IMR-90 (cell line): ENCODE results near the gene CCDC194. TPM values are rescaled to one million over a fixed set of nuclear protein-coding genes. Genes with fewer than 3 reads are reported as not detected.

Experiments used
- ATAC-seq: fragments of 200-7000 bp; cut with Tn5 transposase; 2 replicates; pipeline ENCODE4 v1.9.1; 2020; ENCODE audit warnings: low read depth, mild to moderate bottlenecking, moderate library complexity
- BruUV-seq: library from RNA; stranded (reverse); fragments of 400-500 nt; replicated peaks from 2 replicates; lab custom pipeline; 2021; lab: Mats Ljungman, UMichigan
- CTCF ChIA-PET: fragments of 300-600 bp; formaldehyde crosslinking; extraction: SDS; loops from one replicate; lab custom pipeline; 2021; ENCODE audit warnings: antibody characterized with exemption; lab: Yijun Ruan, JAX
- POLR2A ChIA-PET: fragments of 300-600 bp; sonication (Branson Sonifier 250); formaldehyde crosslinking; loops from one replicate; lab custom pipeline; 2022; ENCODE audit warnings: antibody characterized with exemption; ENCODE audit not compliant: unreplicated experiment; lab: Charles Lee
- DNase-seq: peaks from one replicate; pipeline ENCODE4 v3.0.0; 2013
- H2AFZ ChIP-seq: replicated peaks from 2 replicates; pipeline ENCODE3; 2013; ENCODE audit warnings: low read length, mild to moderate bottlenecking; ENCODE audit not compliant: poor library complexity
- H2AK5ac ChIP-seq: 2 replicates; pipeline ENCODE4 v1.6.1; 2013; ENCODE audit warnings: low read depth, low read length, inconsistent platforms
- H2AK9ac ChIP-seq: replicated peaks from 2 replicates; pipeline ENCODE3; 2013; ENCODE audit warnings: mild to moderate bottlenecking, low read depth, low read length, moderate library complexity; ENCODE audit not compliant: poor library complexity
- H2BK120ac ChIP-seq: 2 replicates; pipeline ENCODE4 v1.6.1; 2013; ENCODE audit warnings: low read depth, low read length, inconsistent platforms
- H2BK15ac ChIP-seq: 3 replicates; pipeline ENCODE4 v1.6.1; 2013; ENCODE audit warnings: low read depth, low read length, inconsistent platforms
- H2BK20ac ChIP-seq: 2 replicates; pipeline ENCODE4 v1.6.1; 2013; ENCODE audit warnings: low read depth, mild to moderate bottlenecking, inconsistent platforms, low read length, moderate library complexity
- H2BK5ac ChIP-seq: 2 replicates; pipeline ENCODE4 v1.6.1; 2013; ENCODE audit warnings: mild to moderate bottlenecking, low read depth, low read length, inconsistent platforms; ENCODE audit not compliant: poor library complexity, severe bottlenecking
- H3K14ac ChIP-seq: replicated peaks from 2 replicates; pipeline ENCODE4 v1.6.1; 2013; ENCODE audit warnings: low read depth, low read length, inconsistent platforms
- H3K18ac ChIP-seq: 2 replicates; pipeline ENCODE4 v1.6.1; 2013; ENCODE audit warnings: low read depth, low read length, control low read depth
- H3K23ac ChIP-seq: 2 replicates; pipeline ENCODE4 v1.6.1; 2013; ENCODE audit warnings: low read depth, low read length, inconsistent platforms
- H3K27ac ChIP-seq: 2 replicates; pipeline ENCODE4 v1.5.1; 2013; ENCODE audit warnings: mild to moderate bottlenecking, control low read depth, low read length; ENCODE audit not compliant: insufficient read depth
- H3K27me3 ChIP-seq: 2 replicates; pipeline ENCODE4 v1.6.1; 2013; ENCODE audit warnings: low read length; ENCODE audit not compliant: control insufficient read depth, insufficient read depth
- H3K36me3 ChIP-seq: 2 replicates; pipeline ENCODE4 v1.6.1; 2013; ENCODE audit warnings: low read length, mixed read lengths; ENCODE audit not compliant: control insufficient read depth, insufficient read depth
- H3K4ac ChIP-seq: 2 replicates; pipeline ENCODE4 v1.6.1; 2013; ENCODE audit warnings: low read depth, low read length, inconsistent platforms
- H3K4me1 ChIP-seq: 2 replicates; pipeline ENCODE4 v1.6.1; 2013; ENCODE audit warnings: low read length, mixed read lengths; ENCODE audit not compliant: control insufficient read depth, insufficient read depth
- H3K4me2 ChIP-seq: 2 replicates; pipeline ENCODE4 v1.6.1; 2013; ENCODE audit warnings: low read depth, mild to moderate bottlenecking, control low read depth, low read length, moderate library complexity
- H3K4me3 ChIP-seq: 2 replicates; pipeline ENCODE4 v1.5.1; 2013; ENCODE audit warnings: low read depth, mild to moderate bottlenecking, control low read depth, low read length, moderate library complexity; ENCODE audit not compliant: insufficient read depth
- H3K56ac ChIP-seq: 2 replicates; pipeline ENCODE4 v1.6.1; 2013; ENCODE audit warnings: low read length, inconsistent platforms; ENCODE audit not compliant: insufficient read depth; ENCODE audit errors: extremely low read depth
- H3K79me1 ChIP-seq, 2 experiments: 2 replicates each; pipeline ENCODE4 v1.6.1; 2013; ENCODE audit warnings: low read length in 2 of 2, inconsistent platforms in 1 of 2, low read depth in 1 of 2
- H3K9ac ChIP-seq: 2 replicates; pipeline ENCODE4 v1.6.1; 2013; ENCODE audit warnings: low read depth, low read length, control low read depth
- H3K9me1 ChIP-seq: 2 replicates; pipeline ENCODE4 v1.6.1; 2013; ENCODE audit warnings: low read length, inconsistent platforms; ENCODE audit not compliant: insufficient read depth
- H3K9me3 ChIP-seq: 2 replicates; pipeline ENCODE4 v1.6.1; 2013; ENCODE audit warnings: low read length; ENCODE audit not compliant: control insufficient read depth, insufficient read depth
- H4K20me1 ChIP-seq: 2 replicates; pipeline ENCODE4 v1.6.1; 2013; ENCODE audit warnings: low read length, inconsistent platforms; ENCODE audit not compliant: insufficient read depth
- H4K5ac ChIP-seq: 2 replicates; pipeline ENCODE4 v1.6.1; 2013; ENCODE audit warnings: mild to moderate bottlenecking, low read depth, low read length, control low read depth
- H4K8ac ChIP-seq, 2 experiments: 2 replicates each; pipeline ENCODE4 v1.6.1; 2013; ENCODE audit warnings: low read depth in 2 of 2, low read length in 2 of 2, control low read depth in 1 of 2, inconsistent platforms in 1 of 2
- H4K91ac ChIP-seq: 2 replicates; pipeline ENCODE4 v1.6.1; 2013; ENCODE audit warnings: low read depth, low read length, inconsistent platforms; ENCODE audit not compliant: insufficient read depth
- CEBPB ChIP-seq: IDR thresholded peaks from 2 replicates; pipeline ENCODE4 v1.6.1; 2012; ENCODE audit warnings: low read depth, low read length, improper control_type of control experiment
- CHD1 ChIP-seq: IDR thresholded peaks from 2 replicates; pipeline ENCODE4 v1.6.1; 2012; ENCODE audit warnings: low read depth, low read length, improper control_type of control experiment
- CTCF ChIP-seq: conservative IDR thresholded peaks from 2 replicates; pipeline ENCODE4 v1.5.1; 2012; ENCODE audit warnings: mild to moderate bottlenecking, low read depth, low read length, improper control_type of control experiment
- FOS ChIP-seq: fragments of 150-350 bp; IDR thresholded peaks from 2 replicates; pipeline ENCODE4 v1.6.1; 2016; ENCODE audit warnings: low read depth, low read length
- MAFK ChIP-seq: IDR thresholded peaks from 2 replicates; pipeline ENCODE4 v1.6.1; 2012; ENCODE audit warnings: low read depth, low read length, improper control_type of control experiment
- MAZ ChIP-seq: IDR thresholded peaks from 2 replicates; pipeline ENCODE4 v1.6.1; 2012; ENCODE audit warnings: low read depth, mild to moderate bottlenecking, low read length, improper control_type of control experiment, moderate library complexity, borderline replicate concordance
- MXI1 ChIP-seq: IDR thresholded peaks from 2 replicates; pipeline ENCODE4 v1.6.1; 2012; ENCODE audit warnings: low read depth, mild to moderate bottlenecking, low read length, moderate library complexity, borderline replicate concordance
- NFE2L2 ChIP-seq: fragments of 150-350 bp; IDR thresholded peaks from 2 replicates; pipeline ENCODE4 v1.6.1; 2016; ENCODE audit warnings: low read depth, mild to moderate bottlenecking, low read length
- RAD21 ChIP-seq: IDR thresholded peaks from 2 replicates; pipeline ENCODE4 v1.6.1; 2012; ENCODE audit warnings: low read length, improper control_type of control experiment
- RCOR1 ChIP-seq: IDR thresholded peaks from 2 replicates; pipeline ENCODE4 v1.6.1; 2012; ENCODE audit warnings: mild to moderate bottlenecking, low read length, improper control_type of control experiment; ENCODE audit not compliant: insufficient replicate concordance
- RFX5 ChIP-seq: IDR thresholded peaks from 2 replicates; pipeline ENCODE4 v1.8.0; 2012; ENCODE audit warnings: low read depth, mild to moderate bottlenecking, low read length, moderate library complexity
- SMC3 ChIP-seq: fragments of 150-350 bp; IDR thresholded peaks from 2 replicates; pipeline ENCODE4 v1.6.1; 2016; ENCODE audit warnings: low read depth, mild to moderate bottlenecking, antibody characterized with exemption, low read length, moderate library complexity
- USF2 ChIP-seq: fragments of 150-350 bp; IDR thresholded peaks from 2 replicates; pipeline ENCODE4 v1.6.1; 2017; ENCODE audit warnings: mild to moderate bottlenecking, antibody characterized with exemption, low read length, low read depth
- WGBS, 2 experiments: methylation state at CpG; one replicate each; pipeline versions ENCODE4 v1.1.5 to v1.1.7; 2013; ENCODE audit warnings: missing lambda C conversion rate in 2 of 2; ENCODE audit not compliant: insufficient read length in 1 of 2; ENCODE audit errors: extremely low coverage in 2 of 2; 5-methylcytosine and 5-hydroxymethylcytosine counted together
- dilution Hi-C: fragments of 300-500 bp; cut with HindIII; formaldehyde crosslinking; loops from one replicate; pipeline ENCODE4 v1.14.3; 2018; ENCODE audit warnings: low sequenced_read_pairs; ENCODE audit not compliant: unreplicated experiment
- in situ Hi-C: fragments of 300-500 bp; cut with MboI; formaldehyde crosslinking; loops from 3 replicates; pipeline ENCODE4 v1.14.3; 2019; ENCODE audit warnings: low sequenced_read_pairs, inconsistent platforms, mixed read lengths
- intact Hi-C: fragments of 100-400 bp; cut with micrococcal nuclease; formaldehyde crosslinking; loops from 2 replicates; pipeline ENCODE4 v1.10.0; 2022
- polyA plus RNA-seq, 3 experiments: library from polyadenylated mRNA; depleted of rRNA; stranded (reverse); fragments of >200 nt; gene quantifications; 2 replicates each; pipeline ENCODE4 v1.2.3, GENCODE V29; 2012; ENCODE audit warnings: low replicate concordance in 1 of 3
- total RNA-seq: library from RNA; depleted of rRNA; stranded (reverse); fragments of >200 nt; gene quantifications from 2 replicates; pipeline ENCODE4 v1.2.3, GENCODE V29; 2012

The CCDC194 gene
- total and polyA plus RNA-seq, 2 of the 4 experiments (the other 2 are of a cell fraction): not detected

DNA sequence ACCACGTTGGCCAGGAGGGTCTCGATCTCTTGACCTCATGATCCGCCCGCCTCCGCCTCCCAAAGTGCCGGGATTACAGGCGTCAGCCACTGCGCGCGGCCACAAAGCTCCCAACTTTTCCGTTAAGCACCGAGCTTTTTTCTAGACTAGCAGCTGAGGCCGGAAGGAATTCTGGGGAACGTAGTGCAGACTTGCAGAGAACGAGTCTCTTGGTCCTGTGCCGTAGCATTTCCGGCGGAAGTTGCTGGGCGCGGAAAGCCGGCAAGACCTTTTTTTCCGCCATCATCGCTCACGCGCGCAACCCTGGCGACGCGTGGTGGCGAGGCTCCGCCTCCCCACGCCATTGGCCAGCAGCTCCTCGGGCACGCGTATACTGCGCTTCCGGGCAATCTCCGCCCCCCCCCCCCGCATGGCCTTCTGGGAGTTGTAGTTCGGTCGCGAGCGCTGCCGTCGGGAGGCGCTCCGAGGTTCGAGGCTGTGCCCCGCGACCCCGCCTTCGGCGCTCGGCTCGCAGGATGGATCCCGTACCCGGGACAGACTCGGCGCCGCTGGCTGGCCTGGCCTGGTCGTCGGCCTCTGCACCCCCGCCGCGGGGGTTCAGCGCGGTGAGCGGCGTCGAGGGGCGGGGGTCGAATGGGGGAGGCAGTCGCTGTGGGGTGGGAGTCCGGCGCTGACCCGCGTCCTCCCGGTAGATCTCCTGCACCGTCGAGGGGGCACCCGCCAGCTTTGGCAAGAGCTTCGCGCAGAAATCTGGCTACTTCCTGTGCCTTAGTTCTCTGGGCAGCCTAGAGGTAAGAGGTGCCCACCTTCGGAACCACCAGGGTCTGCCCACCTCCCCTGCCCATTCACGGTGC lies 25.9 kb upstream of the CCDC194 start, which contains the start of gene MVB12A:
TSS of gene MVB12A (plus strand) at position 427 of the 854 bp plus-strand sequence. CDS start at position 516, 89 bp downstream.
- peak within 1 kb of the TSS; percentile 71 for H4K91ac ChIP-seq
- H2BK120ac ChIP-seq: no peak within 1 kb of the TSS
- peak within 1 kb of the TSS; percentile 88 for H2AK9ac ChIP-seq
- H2AK5ac ChIP-seq: peak within 1 kb of the TSS; percentile 90
- in situ Hi-C loops: no loop called here
- WGBS, 2 experiments: 0% methylated on average over 50 of the region's 85 CpGs; no CpG with 5 or more reads in 1 of the 2 experiments
- ATAC-seq (peak; percentile 99), DNase-seq (peak; percentile 99)
- peak within 1 kb of the TSS; percentile 72 for H3K4me3 ChIP-seq
- POLR2A ChIA-PET: interaction anchor here (0.6 kb wide), 2 partner anchors 24 to 91 kb away, joined by 6 to 15 read pairs; no protein-coding TSS in a partner anchor
- CTCF ChIA-PET: interaction anchor here (0.6 to 0.7 kb wide), 2 partner anchors 9 to 27 kb away, joined by 3 to 4 read pairs; no protein-coding TSS in a partner anchor
- H3K79me1 ChIP-seq: peaks cover 5 to 12% of the 10 kb centered on the region in 2 experiments; a peak in 3 of 4 replicates
- H3K9me1 ChIP-seq: peaks cover 7% of the 10 kb centered on the region; the same call in 1 of the 2 replicates
- peak within 1 kb of the TSS; percentile 68 for H3K27ac ChIP-seq
- BruUV-seq: no TSS peak
- H3K23ac ChIP-seq: peak within 1 kb of the TSS; percentile 48; the same call in 1 of the 2 replicates
- intact Hi-C loops: no loop called here
- peaks cover 5% of the 10 kb centered on the region; the same call in 1 of the 2 replicates for H3K36me3 ChIP-seq
- H3K27me3 ChIP-seq: 0 out of 2 replicates have a peak, but pooled peaks cover under 1% of the 10 kb centered on the region
- H2BK5ac ChIP-seq: peak within 1 kb of the TSS; percentile 80
- H3K18ac ChIP-seq: peak within 1 kb of the TSS; percentile 31
- peak within 1 kb of the TSS; percentile 41; the same call in 1 of the 2 replicates for H3K56ac ChIP-seq
- H3K9me3 ChIP-seq: no peaks in the 10 kb centered on the region
- peaks cover 4% of the 10 kb centered on the region; the same call in 1 of the 2 replicates for H3K4me1 ChIP-seq
- H3K4me2 ChIP-seq: peak within 1 kb of the TSS; percentile 88
- peak within 1 kb of the TSS; percentile 76 for H4K5ac ChIP-seq
- H4K20me1 ChIP-seq: no peaks in the 10 kb centered on the region
- H2BK15ac ChIP-seq: no peak within 1 kb of the TSS
- H4K8ac ChIP-seq: peak within 1 kb of the TSS; percentile 94 to 98
- no peak within 1 kb of the TSS for H2BK20ac ChIP-seq
- H3K9ac ChIP-seq: peak within 1 kb of the TSS; percentile 73
- H2AFZ ChIP-seq: peak within 1 kb of the TSS; percentile 99
- peak within 1 kb of the TSS; percentile 83 for H3K14ac ChIP-seq
- dilution Hi-C loops: no loop called here
- H3K4ac ChIP-seq: peak within 1 kb of the TSS; percentile 60
- TF ChIP-seq CEBPB (no peak), RAD21 (no peak), MXI1 (peak; percentile 49; the same call in 1 of the 2 replicates), CHD1 (no peak), RFX5 (no peak), FOS (0 out of 2 replicates have a peak, but pooled peaks have one; percentile 7), NFE2L2 (peak; percentile 29; the same call in 1 of the 2 replicates), SMC3 (no peak), USF2 (peak; percentile 67), MAZ (peak; percentile 93), MAFK (no peak), RCOR1 (peak; percentile 26), CTCF (no peak)
